Measurements from ENCODE around the gene SLC6A19.
A peak's percentile ranks its signal among the peaks of the same experiment; 100 is the strongest.

Gene SLC6A19

GRCh38 chr5:1178529-1179382, 22.6 kb upstream of the SLC6A19 start:
- no peak for DNase-seq
- no peak overlapping the region for H2BK120ac ChIP-seq (ENCODE audit: low read depth, low read length)
- H2AFZ ChIP-seq (ENCODE audit: low read depth, low read length), result no peak overlapping the region
- no peak overlapping the region for H3K18ac ChIP-seq (ENCODE audit: low read depth in 1 of 2, low read length in 2 of 2)
- H2BK15ac ChIP-seq (ENCODE audit: low read depth, poor library complexity, severe bottlenecking), result no peak overlapping the region
- H3K27ac ChIP-seq (ENCODE audit: low read length, poor library complexity, severe bottlenecking), result no peak overlapping the region
- peaks cover 13 to 37% of the 10 kb centered on the region in 2 experiments for H3K27me3 ChIP-seq (ENCODE audit: control insufficient read depth in 1 of 2, insufficient read depth in 1 of 2, low read length in 2 of 2)
- no peaks in the 10 kb centered on the region for H3K79me1 ChIP-seq (replicated peaks; ENCODE audit: low read length, poor library complexity, severe bottlenecking)
- no peak overlapping the region for H3K4me3 ChIP-seq (ENCODE audit: insufficient read depth in 1 of 2, low read depth in 1 of 2, low read length in 2 of 2)
- H3K9me3 ChIP-seq (ENCODE audit: control insufficient read depth, low read length), result no peaks in the 10 kb centered on the region
- H4K91ac ChIP-seq (ENCODE audit: low read length), result no peak overlapping the region
- H3K36me3 ChIP-seq (ENCODE audit: control insufficient read depth in 1 of 2, insufficient read depth in 2 of 2, low read depth in 1 of 2, low read length in 2 of 2), result no peaks in the 10 kb centered on the region
- H2BK5ac ChIP-seq (ENCODE audit: low read depth, low read length, poor library complexity, severe bottlenecking), result no peak overlapping the region
- 90% methylated on average over 30 of the region's 34 CpGs for WGBS
- no peak overlapping the region for H3K14ac ChIP-seq (ENCODE audit: low read length in 2 of 2)
- H3K4ac ChIP-seq (ENCODE audit: low read depth in 1 of 2, low read length in 2 of 2), result no peak overlapping the region
- H3K9ac ChIP-seq (ENCODE audit: low read length), result no peak overlapping the region
- H3K23ac ChIP-seq (ENCODE audit: low read length in 2 of 2), result no peak overlapping the region
- H3K4me2 ChIP-seq (ENCODE audit: low read length, poor library complexity, severe bottlenecking), result no peak overlapping the region
- H2BK12ac ChIP-seq (ENCODE audit: low read length in 2 of 2), result no peak overlapping the region
- H2AK5ac ChIP-seq (ENCODE audit: low read length, severe bottlenecking), result no peak overlapping the region
- H4K8ac ChIP-seq (ENCODE audit: low read length), result no peak overlapping the region
- H3K4me1 ChIP-seq (ENCODE audit: control insufficient read depth, insufficient read depth, low read depth, low read length), result no peaks in the 10 kb centered on the region

- Histone ChIP-seq H4K8ac (ENCODE audit: low read length) (no peak overlapping the region), H2AFZ (ENCODE audit: low read depth, low read length) (no peak overlapping the region), H4K91ac (ENCODE audit: low read length) (no peak overlapping the region), H3K9me3 (ENCODE audit: control insufficient read depth, low read length) (no peaks in the 10 kb centered on the region), H3K18ac (ENCODE audit: low read depth in 1 of 2, low read length in 2 of 2) (no peak overlapping the region), H3K79me1 (replicated peaks; ENCODE audit: low read length, poor library complexity, severe bottlenecking) (no peaks in the 10 kb centered on the region), H3K27ac (ENCODE audit: low read length, poor library complexity, severe bottlenecking) (no peak overlapping the region), H3K4ac (ENCODE audit: low read depth in 1 of 2, low read length in 2 of 2) (no peak overlapping the region), H3K27me3 (ENCODE audit: control insufficient read depth in 1 of 2, insufficient read depth in 1 of 2, low read length in 2 of 2) (peaks cover 15 to 37% of the 10 kb centered on the region in 2 experiments), H3K4me1 (ENCODE audit: control insufficient read depth, insufficient read depth, low read depth, low read length) (no peaks in the 10 kb centered on the region), H3K4me3 (ENCODE audit: insufficient read depth in 1 of 2, low read depth in 1 of 2, low read length in 2 of 2) (no peak overlapping the region), H3K23ac (ENCODE audit: low read length in 2 of 2) (no peak overlapping the region), H3K4me2 (ENCODE audit: low read length, poor library complexity, severe bottlenecking) (no peak overlapping the region), H2BK5ac (ENCODE audit: low read depth, low read length, poor library complexity, severe bottlenecking) (no peak overlapping the region), H2BK120ac (ENCODE audit: low read depth, low read length) (no peak overlapping the region), H3K36me3 (ENCODE audit: control insufficient read depth in 1 of 2, insufficient read depth in 2 of 2, low read depth in 1 of 2, low read length in 2 of 2) (no peaks in the 10 kb centered on the region), H3K14ac (ENCODE audit: low read length in 2 of 2) (no peak overlapping the region), H2BK15ac (ENCODE audit: low read depth, poor library complexity, severe bottlenecking) (no peak overlapping the region), H2AK5ac (ENCODE audit: low read length, severe bottlenecking) (no peak overlapping the region), H2BK12ac (ENCODE audit: low read length in 2 of 2) (no peak overlapping the region), H3K9ac (ENCODE audit: low read length) (no peak overlapping the region)
- no peak for DNase-seq
- 90% methylated on average over 8 of the region's 9 CpGs for WGBS
Observed at GRCh38 chr5:1179383-1179715, 22.0 kb upstream of the SLC6A19 start.

- no peak overlapping the region for H4K91ac ChIP-seq (ENCODE audit: low read length)
- peaks cover 15 to 32% of the 10 kb centered on the region in 2 experiments for H3K27me3 ChIP-seq (ENCODE audit: control insufficient read depth in 1 of 2, insufficient read depth in 1 of 2, low read length in 2 of 2)
- H3K4me1 ChIP-seq (ENCODE audit: control insufficient read depth, insufficient read depth, low read depth, low read length), result no peaks in the 10 kb centered on the region
- no peak overlapping the region for H4K8ac ChIP-seq (ENCODE audit: low read length)
- 95% methylated on average over 20 of the region's 20 CpGs for WGBS
- no peaks in the 10 kb centered on the region for H3K36me3 ChIP-seq (ENCODE audit: control insufficient read depth in 1 of 2, insufficient read depth in 2 of 2, low read depth in 1 of 2, low read length in 2 of 2)
- H3K27ac ChIP-seq (ENCODE audit: low read length, poor library complexity, severe bottlenecking), result no peak overlapping the region
- H3K4ac ChIP-seq (ENCODE audit: low read depth in 1 of 2, low read length in 2 of 2), result no peak overlapping the region
- no peaks in the 10 kb centered on the region for H3K79me1 ChIP-seq (replicated peaks; ENCODE audit: low read length, poor library complexity, severe bottlenecking)
- no peak overlapping the region for H2BK5ac ChIP-seq (ENCODE audit: low read depth, low read length, poor library complexity, severe bottlenecking)
- no peak overlapping the region for H2AK5ac ChIP-seq (ENCODE audit: low read length, severe bottlenecking)
- H3K9ac ChIP-seq (ENCODE audit: low read length), result no peak overlapping the region
- H2BK12ac ChIP-seq (ENCODE audit: low read length in 2 of 2), result no peak overlapping the region
- H3K18ac ChIP-seq (ENCODE audit: low read depth in 1 of 2, low read length in 2 of 2), result no peak overlapping the region
- no peaks in the 10 kb centered on the region for H3K9me3 ChIP-seq (ENCODE audit: control insufficient read depth, low read length)
- DNase-seq, result no peak
- H3K4me2 ChIP-seq (ENCODE audit: low read length, poor library complexity, severe bottlenecking), result no peak overlapping the region
- H2BK15ac ChIP-seq (ENCODE audit: low read depth, poor library complexity, severe bottlenecking), result no peak overlapping the region
- H2AFZ ChIP-seq (ENCODE audit: low read depth, low read length), result no peak overlapping the region
- no peak overlapping the region for H3K23ac ChIP-seq (ENCODE audit: low read length in 2 of 2)
- H3K14ac ChIP-seq (ENCODE audit: low read length in 2 of 2), result no peak overlapping the region
- no peak overlapping the region for H3K4me3 ChIP-seq (ENCODE audit: insufficient read depth in 1 of 2, low read depth in 1 of 2, low read length in 2 of 2)
- H2BK120ac ChIP-seq (ENCODE audit: low read depth, low read length), result no peak overlapping the region
Observed at GRCh38 chr5:1180096-1180495, 21.3 kb upstream of the SLC6A19 start.

- H3K9ac ChIP-seq (ENCODE audit: low read length), result no peak overlapping the region
- peaks cover 18 to 35% of the 10 kb centered on the region in 2 experiments for H3K27me3 ChIP-seq (ENCODE audit: control insufficient read depth in 1 of 2, insufficient read depth in 1 of 2, low read length in 2 of 2)
- H3K4me1 ChIP-seq (ENCODE audit: control insufficient read depth, insufficient read depth, low read depth, low read length), result no peaks in the 10 kb centered on the region
- no peaks in the 10 kb centered on the region for H3K36me3 ChIP-seq (ENCODE audit: control insufficient read depth in 1 of 2, insufficient read depth in 2 of 2, low read depth in 1 of 2, low read length in 2 of 2)
- H2BK15ac ChIP-seq (ENCODE audit: low read depth, poor library complexity, severe bottlenecking), result no peak overlapping the region
- DNase-seq, result no peak
- no peak overlapping the region for H3K14ac ChIP-seq (ENCODE audit: low read length in 2 of 2)
- H2AFZ ChIP-seq (ENCODE audit: low read depth, low read length), result no peak overlapping the region
- no peak overlapping the region for H2BK120ac ChIP-seq (ENCODE audit: low read depth, low read length)
- H2BK5ac ChIP-seq (ENCODE audit: low read depth, low read length, poor library complexity, severe bottlenecking), result peak overlapping the region; percentile 24
- H3K9me3 ChIP-seq (ENCODE audit: control insufficient read depth, low read length), result no peaks in the 10 kb centered on the region
- H3K23ac ChIP-seq (ENCODE audit: low read length in 2 of 2), result no peak overlapping the region
- no peak overlapping the region for H2BK12ac ChIP-seq (ENCODE audit: low read length in 2 of 2)
- H2AK5ac ChIP-seq (ENCODE audit: low read length, severe bottlenecking), result no peak overlapping the region
- H3K18ac ChIP-seq (ENCODE audit: low read depth in 1 of 2, low read length in 2 of 2), result no peak overlapping the region
- H3K79me1 ChIP-seq (replicated peaks; ENCODE audit: low read length, poor library complexity, severe bottlenecking), result no peaks in the 10 kb centered on the region
- no peak overlapping the region for H4K91ac ChIP-seq (ENCODE audit: low read length)
- H3K4ac ChIP-seq (ENCODE audit: low read depth in 1 of 2, low read length in 2 of 2), result no peak overlapping the region
- no peak overlapping the region for H3K27ac ChIP-seq (ENCODE audit: low read length, poor library complexity, severe bottlenecking)
- 90% methylated on average over 20 of the region's 20 CpGs for WGBS
- H3K4me2 ChIP-seq (ENCODE audit: low read length, poor library complexity, severe bottlenecking), result no peak overlapping the region
- H3K4me3 ChIP-seq (ENCODE audit: insufficient read depth in 1 of 2, low read depth in 1 of 2, low read length in 2 of 2), result no peak overlapping the region
- no peak overlapping the region for H4K8ac ChIP-seq (ENCODE audit: low read length)
Observed at GRCh38 chr5:1180841-1181271, 20.5 kb upstream of the SLC6A19 start.

Measured in mesenchymal stem cell (in vitro differentiated cells and primary cell).